Breast epithelium (tissue), 4 donors: Measurements from ENCODE around the gene RRP36. TPM values are rescaled to one million over a fixed set of nuclear protein-coding genes. Genes with fewer than 3 reads are reported as not detected.

Source experiments
- DNase-seq, 2 donors: peaks; one replicate each; pipeline ENCODE4 v3.0.0-alpha.2; 2019; ENCODE audit warnings: low spot score in 2 of 2
- H3K27ac ChIP-seq, 2 donors: fragments of 200-600 bp; sonication (generic) in 1 of 2; one replicate each; pipeline ENCODE4 v1.5.1; 2016 to 2019; ENCODE audit warnings: mild to moderate bottlenecking in 1 of 2
- H3K27me3 ChIP-seq, 2 donors: fragments of 200-600 bp; sonication (generic) in 1 of 2; one replicate each; pipeline versions ENCODE4 v1.5.1 to v1.6.0; 2017 to 2019; ENCODE audit warnings: control low read depth in 1 of 2, mild to moderate bottlenecking in 1 of 2
- H3K36me3 ChIP-seq: fragments of 200-600 bp; one replicate; pipeline ENCODE4 v1.5.1; 2019
- H3K4me1 ChIP-seq, 2 donors: fragments of 200-600 bp; sonication (generic); one replicate each; pipeline ENCODE4 v1.5.1; 2016 to 2019; ENCODE audit warnings: control low read depth in 1 of 2
- H3K4me3 ChIP-seq, 3 donors: fragments of 200-600 bp; sonication (generic); 1 replicate in 2 of 3; 2 replicates in 1 of 3; pipeline ENCODE4 v1.5.1; 2016 to 2019; ENCODE audit warnings: mild to moderate bottlenecking in 3 of 3, moderate library complexity in 2 of 3
- H3K9me3 ChIP-seq, 2 donors: fragments of 200-600 bp; sonication (generic) in 1 of 2; one replicate each; pipeline ENCODE4 v1.5.1; 2016 to 2019; ENCODE audit warnings: control low read depth in 1 of 2
- POLR2A ChIP-seq: fragments of 450-650 bp; IDR thresholded peaks from one replicate; pipeline ENCODE4 v1.6.1; 2016; ENCODE audit warnings: antibody characterized with exemption, mild to moderate bottlenecking, moderate library complexity
- POLR2AphosphoS5 ChIP-seq, 3 donors: sonication (generic); formaldehyde crosslinking; IDR thresholded peaks; one replicate each; pipeline ENCODE4 v1.6.1; 2017; ENCODE audit warnings: antibody characterized with exemption in 3 of 3
- intact Hi-C: fragments of 100-400 bp; cut with DNase I; formaldehyde crosslinking; loops from one replicate; pipeline ENCODE4 v1.15.1; 2023; ENCODE audit warnings: low total_unique reads
- total RNA-seq, 3 donors: library from RNA; depleted of rRNA; stranded (reverse); fragments of >200 nt; gene quantifications; one replicate each; pipeline ENCODE4 v1.1.0, GENCODE V29; 2016
- TF ChIP-seq, protein P1 (sequence below), 3 donors: fragments of 450-650 bp; IDR thresholded peaks; one replicate each; pipeline ENCODE4 v1.5.1; 2016 to 2017; ENCODE audit warnings: antibody characterized with exemption in 3 of 3, mild to moderate bottlenecking in 3 of 3, moderate library complexity in 3 of 3

Gene RRP36
- total RNA-seq, 3 donors from 2014 or later, result 48.8 to 69.2 (median 56.3) TPM

DNA sequence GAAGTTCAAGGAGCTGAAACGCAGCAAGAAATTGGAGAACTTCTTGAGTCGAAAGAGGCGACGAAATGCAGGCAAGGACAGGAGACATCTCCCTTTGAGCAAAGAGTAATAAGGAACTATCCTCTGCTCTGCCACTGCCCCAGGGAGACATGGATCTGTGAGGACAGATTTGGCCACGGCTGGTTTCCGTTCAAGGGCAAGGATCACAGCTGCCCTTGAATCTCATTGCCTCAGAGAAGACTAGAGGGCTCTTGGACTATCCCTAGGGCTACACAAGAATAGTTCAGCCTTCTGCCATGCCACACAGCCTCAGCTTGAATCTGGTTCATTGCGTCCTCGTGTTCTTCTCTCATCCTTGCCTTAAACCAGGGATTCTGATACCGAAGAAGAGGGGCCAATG, 7.7 kb downstream of the RRP36 start:
- intact Hi-C loops, result no loop called here
- Histone ChIP-seq H3K4me3 (no peak overlapping the region), H3K36me3 (peaks cover 6% of the 10 kb centered on the region), H3K27ac (no peak overlapping the region), H3K9me3 (no peaks in the 10 kb centered on the region), H3K4me1 (no peaks in the 10 kb centered on the region), H3K27me3 (no peaks in the 10 kb centered on the region)
- DNase-seq, result no peak
- TF ChIP-seq POLR2A, result no peak

DNA sequence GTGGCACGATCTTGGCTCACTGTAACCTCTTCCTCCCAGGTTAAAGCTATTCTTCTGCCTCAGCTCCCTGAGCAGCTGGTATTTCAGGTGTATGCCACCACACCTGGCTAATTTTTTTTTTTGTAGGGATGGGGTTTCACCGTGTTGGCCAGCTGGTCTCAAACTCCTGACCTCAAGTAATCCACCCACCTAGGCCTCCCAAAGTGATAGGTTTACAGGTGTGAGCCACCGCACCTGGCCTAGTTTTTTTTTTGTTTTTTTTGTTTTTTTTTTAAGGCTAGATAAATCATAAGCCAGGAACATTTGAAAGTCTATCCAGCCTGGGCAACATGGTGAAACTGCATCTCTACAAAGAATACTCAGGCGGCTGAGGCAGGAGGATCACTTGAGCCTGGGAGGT, 10.9 kb downstream of the RRP36 start:
- Histone ChIP-seq H3K27me3 (no peaks in the 10 kb centered on the region), H3K36me3 (peaks cover 9% of the 10 kb centered on the region), H3K4me3 (no peak overlapping the region), H3K9me3 (no peaks in the 10 kb centered on the region), H3K4me1 (no peaks in the 10 kb centered on the region), H3K27ac (no peak overlapping the region)
- no peak for DNase-seq
- intact Hi-C loops, result no loop called here
- no peak for TF ChIP-seq POLR2AphosphoS5 (IDR thresholded peaks at IDR 0.05)
- TF ChIP-seq, protein P1, sequence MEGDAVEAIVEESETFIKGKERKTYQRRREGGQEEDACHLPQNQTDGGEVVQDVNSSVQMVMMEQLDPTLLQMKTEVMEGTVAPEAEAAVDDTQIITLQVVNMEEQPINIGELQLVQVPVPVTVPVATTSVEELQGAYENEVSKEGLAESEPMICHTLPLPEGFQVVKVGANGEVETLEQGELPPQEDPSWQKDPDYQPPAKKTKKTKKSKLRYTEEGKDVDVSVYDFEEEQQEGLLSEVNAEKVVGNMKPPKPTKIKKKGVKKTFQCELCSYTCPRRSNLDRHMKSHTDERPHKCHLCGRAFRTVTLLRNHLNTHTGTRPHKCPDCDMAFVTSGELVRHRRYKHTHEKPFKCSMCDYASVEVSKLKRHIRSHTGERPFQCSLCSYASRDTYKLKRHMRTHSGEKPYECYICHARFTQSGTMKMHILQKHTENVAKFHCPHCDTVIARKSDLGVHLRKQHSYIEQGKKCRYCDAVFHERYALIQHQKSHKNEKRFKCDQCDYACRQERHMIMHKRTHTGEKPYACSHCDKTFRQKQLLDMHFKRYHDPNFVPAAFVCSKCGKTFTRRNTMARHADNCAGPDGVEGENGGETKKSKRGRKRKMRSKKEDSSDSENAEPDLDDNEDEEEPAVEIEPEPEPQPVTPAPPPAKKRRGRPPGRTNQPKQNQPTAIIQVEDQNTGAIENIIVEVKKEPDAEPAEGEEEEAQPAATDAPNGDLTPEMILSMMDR (IDR thresholded peaks at IDR 0.05), result no peak

DNA sequence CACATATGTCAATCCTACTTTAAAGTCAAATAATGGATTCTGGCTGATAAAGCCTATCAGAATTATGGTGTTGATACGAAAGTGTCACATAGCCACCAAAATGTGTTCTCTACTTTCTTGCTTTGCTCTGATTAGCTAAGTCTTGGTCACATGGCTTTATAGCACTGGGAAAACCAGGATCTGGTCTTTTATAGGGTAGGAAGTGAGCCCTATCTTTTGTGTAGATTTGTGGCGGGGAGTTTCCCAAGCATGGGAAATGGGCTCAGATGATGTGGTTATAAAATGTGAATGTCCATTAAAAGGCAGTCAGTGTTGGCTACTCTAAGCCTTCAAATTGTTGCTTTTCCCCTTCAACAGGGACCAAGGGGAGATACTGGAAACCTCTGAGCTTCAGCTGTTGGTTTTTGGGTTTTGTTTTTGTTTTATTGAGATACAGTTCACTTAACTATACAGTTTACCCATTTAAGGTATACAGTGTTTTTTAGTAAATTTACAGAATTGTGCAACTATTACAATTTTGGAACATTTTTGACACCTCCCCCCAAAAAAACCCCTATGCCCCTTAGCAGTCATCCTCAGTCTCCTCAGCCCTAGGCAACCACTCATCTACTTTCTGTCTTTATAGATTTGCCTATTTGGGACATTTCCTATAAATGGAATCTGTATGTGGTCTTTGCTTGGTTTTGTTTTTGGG, 12.2 kb downstream of the RRP36 start:
- Histone ChIP-seq H3K27me3 (no peaks in the 10 kb centered on the region), H3K4me3 (no peak overlapping the region), H3K9me3 (no peaks in the 10 kb centered on the region), H3K36me3 (peaks cover 11% of the 10 kb centered on the region), H3K27ac (no peak overlapping the region), H3K4me1 (no peaks in the 10 kb centered on the region)
- intact Hi-C loops, result no loop called here
- DNase-seq, result no peak
- TF ChIP-seq POLR2A, result no peak
- TF ChIP-seq POLR2AphosphoS5 (IDR thresholded peaks at IDR 0.05), result no peak
- TF ChIP-seq, protein P1 (IDR thresholded peaks at IDR 0.05), result no peak

DNA sequence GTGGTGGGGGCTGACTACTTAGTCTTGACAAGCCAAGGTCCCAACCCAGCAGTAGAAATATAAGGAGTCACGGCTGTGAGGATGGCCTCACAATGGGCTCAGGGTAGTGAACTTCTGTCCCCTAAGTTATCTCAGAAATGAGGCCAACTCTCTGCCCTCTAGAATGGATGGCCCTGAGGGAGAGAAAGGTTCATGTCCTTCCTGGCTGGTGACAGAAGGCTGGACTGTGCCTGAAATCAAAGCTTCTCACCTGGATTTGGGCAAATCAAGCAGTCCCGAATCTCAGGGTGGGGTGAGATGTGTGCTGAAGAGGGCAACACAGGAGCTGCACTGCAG, 12.7 kb downstream of the RRP36 start:
- TF ChIP-seq, protein P1 (IDR thresholded peaks at IDR 0.05), result no peak
- TF ChIP-seq POLR2A (no peak), POLR2AphosphoS5 (IDR thresholded peaks at IDR 0.05) (no peak)
- Histone ChIP-seq H3K9me3 (no peaks in the 10 kb centered on the region), H3K36me3 (peaks cover 11% of the 10 kb centered on the region), H3K4me1 (no peaks in the 10 kb centered on the region), H3K27ac (no peak overlapping the region), H3K27me3 (no peaks in the 10 kb centered on the region), H3K4me3 (no peak overlapping the region)
- intact Hi-C loops, result no loop called here
- no peak for DNase-seq

DNA sequence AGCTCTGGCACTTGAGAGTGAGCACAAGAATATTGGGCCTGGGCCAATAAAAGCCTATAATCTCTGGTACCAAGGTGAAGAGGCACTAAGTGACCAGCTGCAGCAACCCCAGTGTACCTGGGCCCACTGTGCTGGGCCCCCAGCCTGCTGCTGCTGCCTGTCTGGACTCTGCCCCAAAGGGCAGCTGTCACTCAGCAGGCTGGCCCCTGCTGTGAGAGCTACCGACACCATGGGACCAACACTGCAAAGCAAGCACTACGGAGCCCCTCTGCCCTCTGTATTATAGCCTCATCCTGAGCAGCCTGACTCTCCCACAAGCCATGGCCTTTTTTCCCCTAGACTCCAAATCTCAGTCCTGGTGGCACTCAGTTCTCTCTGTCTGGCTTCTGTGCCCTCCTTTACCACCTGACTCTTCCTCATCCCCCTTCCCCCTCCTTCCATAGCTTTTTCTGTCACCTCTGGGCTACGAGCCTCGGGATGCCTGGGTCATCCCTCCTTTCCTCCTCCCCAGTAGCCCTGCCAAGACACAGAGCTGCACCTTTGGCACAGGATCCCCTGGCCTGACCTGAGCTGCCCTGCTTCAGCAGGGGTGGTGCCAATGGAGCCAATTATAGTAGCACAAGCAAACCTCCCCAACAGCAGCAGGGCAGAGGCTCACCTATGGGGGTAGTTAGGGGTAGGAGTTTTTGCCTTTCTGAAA, 14.2 kb downstream of the RRP36 start:
- DNase-seq, result no peak
- Histone ChIP-seq H3K4me1 (no peaks in the 10 kb centered on the region), H3K4me3 (no peak overlapping the region), H3K27ac (no peak overlapping the region), H3K9me3 (no peaks in the 10 kb centered on the region), H3K27me3 (no peaks in the 10 kb centered on the region), H3K36me3 (peaks cover 11% of the 10 kb centered on the region)
- TF ChIP-seq POLR2A (no peak), POLR2AphosphoS5 (IDR thresholded peaks at IDR 0.05) (no peak)
- TF ChIP-seq, protein P1 (IDR thresholded peaks at IDR 0.05), result no peak
- intact Hi-C loops, result no loop called here
